SK-N-SH (cell line): ENCODE data around the gene SRSF2. TPM values are rescaled to one million over a fixed set of nuclear protein-coding genes. Genes with fewer than 3 reads are reported as not detected.

Source experiments
- CTCF ChIA-PET: fragments of 300-600, 350-600 bp; formaldehyde crosslinking; extraction: SDS; loops from one replicate; lab custom pipeline; 2021; lab: Yijun Ruan, JAX
- POLR2A ChIA-PET: fragments of 350-600 bp; sonication (Branson Sonifier 250); formaldehyde crosslinking; extraction: SDS; loops from one replicate; lab custom pipeline; 2020; ENCODE audit warnings: antibody characterized with exemption, inconsistent platforms; lab: Yijun Ruan, JAX
- DNase-seq: peaks from one replicate; pipeline ENCODE4 v3.0.0; 2012
- H2AFZ ChIP-seq: fragments of 200-600 bp; sonication (generic); 2 replicates; pipeline ENCODE4 v1.8.1; 2016; ENCODE audit warnings: antibody characterized with exemption, mild to moderate bottlenecking, low read depth
- H3F3A ChIP-seq: fragments of 200-600 bp; sonication (generic); replicated peaks from 2 replicates; pipeline ENCODE3; 2016; ENCODE audit warnings: antibody characterized with exemption, mild to moderate bottlenecking; ENCODE audit not compliant: insufficient read depth
- H3K27ac ChIP-seq, 2 experiments: fragments of 200-500 bp in 1 of 2; fragments of 200-600 bp in 1 of 2; sonication (Bioruptor generic) in 1 of 2; sonication (generic), shearing (Covaris generic) in 1 of 2; 2 replicates each; pipeline versions ENCODE4 v1.5.1 to v1.6.1; 2014 to 2016; ENCODE audit warnings: low read depth in 2 of 2, inconsistent platforms in 1 of 2, low read length in 1 of 2, mild to moderate bottlenecking in 1 of 2, mixed read lengths in 1 of 2
- H3K27me3 ChIP-seq: fragments of 200-600 bp; sonication (generic), shearing (Covaris generic); 2 replicates; pipeline ENCODE4 v1.6.1; 2016; ENCODE audit warnings: mixed run types; ENCODE audit not compliant: insufficient read depth
- H3K36me3 ChIP-seq, 2 experiments: fragments of 200-500 bp in 1 of 2; fragments of 200-600 bp in 1 of 2; sonication (Bioruptor generic) in 1 of 2; sonication (generic) in 1 of 2; replicated peaks in 1 of 2; 2 replicates each; pipeline versions ENCODE3 to v1.5.1; 2014 to 2016; ENCODE audit warnings: low read length in 1 of 2, mild to moderate bottlenecking in 1 of 2; ENCODE audit not compliant: insufficient read depth in 2 of 2, control insufficient read depth in 1 of 2
- H3K4me1 ChIP-seq, 2 experiments: fragments of 200-500 bp in 1 of 2; fragments of 200-600 bp in 1 of 2; sonication (Bioruptor generic) in 1 of 2; sonication (generic), shearing (Covaris generic) in 1 of 2; 2 replicates each; pipeline versions ENCODE4 v1.5.1 to v1.6.1; 2014 to 2016; ENCODE audit warnings: low read depth in 1 of 2, low read length in 1 of 2, mixed run types in 1 of 2; ENCODE audit not compliant: insufficient read depth in 2 of 2, control insufficient read depth in 1 of 2
- H3K4me2 ChIP-seq: fragments of 200-600 bp; sonication (generic), shearing (Covaris generic); 2 replicates; pipeline ENCODE4 v1.6.1; 2017; ENCODE audit warnings: mixed run types
- H3K4me3 ChIP-seq, 2 experiments: fragments of 200-500 bp in 1 of 2; fragments of 200-600 bp in 1 of 2; sonication (Bioruptor generic) in 1 of 2; sonication (generic), shearing (Covaris generic) in 1 of 2; 2 replicates each; pipeline versions ENCODE4 v1.5.1 to v1.8.1; 2014 to 2016; ENCODE audit warnings: low read depth in 2 of 2, inconsistent platforms in 1 of 2, low read length in 1 of 2, mild to moderate bottlenecking in 1 of 2, mixed read lengths in 1 of 2, moderate library complexity in 1 of 2
- H3K79me2 ChIP-seq: fragments of 200-600 bp; sonication (generic); 2 replicates; pipeline ENCODE4 v1.8.1; 2017; ENCODE audit warnings: mild to moderate bottlenecking; ENCODE audit not compliant: insufficient read depth
- H3K9ac ChIP-seq: fragments of 200-600 bp; sonication (generic); 2 replicates; pipeline ENCODE4 v1.6.1; 2017; ENCODE audit warnings: mixed run types
- H3K9me2 ChIP-seq: fragments of 200-600 bp; sonication (generic); 2 replicates; pipeline ENCODE4 v1.6.1; 2017; ENCODE audit warnings: mixed run types
- H3K9me3 ChIP-seq: fragments of 200-600 bp; sonication (generic); 2 replicates; pipeline ENCODE4 v1.6.1; 2017; ENCODE audit warnings: mixed run types, mild to moderate bottlenecking, moderate library complexity
- H4K20me1 ChIP-seq: fragments of 200-600 bp; sonication (generic); 2 replicates; pipeline ENCODE4 v1.6.1; 2017; ENCODE audit warnings: mild to moderate bottlenecking, mixed run types; ENCODE audit not compliant: insufficient read depth
- CHD2 ChIP-seq: fragments of 150-350 bp; IDR thresholded peaks from 2 replicates; pipeline ENCODE4 v1.6.1; 2018; ENCODE audit warnings: low read length; ENCODE audit not compliant: partially characterized antibody
- EP300 ChIP-seq, 2 experiments: IDR thresholded peaks; 2 replicates each; pipeline versions ENCODE4 v1.4.0 to v1.6.1; 2012; ENCODE audit warnings: borderline replicate concordance in 1 of 2, low read depth in 1 of 2, low read length in 1 of 2
- GABPA ChIP-seq: IDR thresholded peaks from 2 replicates; pipeline ENCODE4 v1.4.0; 2012; ENCODE audit warnings: low read depth, mild to moderate bottlenecking
- GATA2 ChIP-seq: sonication (generic); formaldehyde crosslinking; IDR thresholded peaks from 2 replicates; pipeline ENCODE4 v1.5.0; 2020; ENCODE audit warnings: mild to moderate bottlenecking, missing genetic modification reagents
- JUND ChIP-seq: IDR thresholded peaks from 2 replicates; pipeline ENCODE4 v1.4.0; 2012
- MEF2A ChIP-seq: IDR thresholded peaks from 2 replicates; pipeline ENCODE4 v1.4.0; 2012; ENCODE audit warnings: low read depth, borderline replicate concordance
- MXI1 ChIP-seq: IDR thresholded peaks from 2 replicates; pipeline ENCODE4 v1.6.1; 2012; ENCODE audit warnings: mild to moderate bottlenecking, low read depth, low read length, improper control_type of control experiment
- NFIC ChIP-seq: IDR thresholded peaks from 2 replicates; pipeline ENCODE4 v1.4.0; 2012; ENCODE audit warnings: borderline replicate concordance
- POLR2AphosphoS5 ChIP-seq: IDR thresholded peaks from 2 replicates; pipeline ENCODE4 v1.6.1; 2012; ENCODE audit warnings: low read depth, low read length
- RCOR1 ChIP-seq: fragments of 150-350 bp; IDR thresholded peaks from 2 replicates; pipeline ENCODE4 v1.6.1; 2017; ENCODE audit warnings: antibody characterized with exemption, low read length
- REST ChIP-seq: IDR thresholded peaks from 2 replicates; pipeline ENCODE4 v1.6.1; 2012; ENCODE audit warnings: mild to moderate bottlenecking, low read depth, low read length, moderate library complexity
- SIN3A ChIP-seq: IDR thresholded peaks from 2 replicates; pipeline ENCODE4 v1.6.1; 2012; ENCODE audit warnings: low read depth, mild to moderate bottlenecking, low read length, moderate library complexity, borderline replicate concordance
- SMC3 ChIP-seq: IDR thresholded peaks from 2 replicates; pipeline ENCODE4 v1.6.1; 2012; ENCODE audit warnings: low read depth, low read length, improper control_type of control experiment
- TCF12 ChIP-seq: IDR thresholded peaks from 2 replicates; pipeline ENCODE4 v1.4.0; 2012
- USF1 ChIP-seq: IDR thresholded peaks from 2 replicates; pipeline ENCODE4 v1.4.0; 2012; ENCODE audit warnings: low read depth, borderline replicate concordance
- YY1 ChIP-seq: IDR thresholded peaks from 2 replicates; pipeline ENCODE4 v1.4.0; 2012; ENCODE audit warnings: low read depth, mild to moderate bottlenecking
- WGBS: methylation state at CpG from one replicate; pipeline ENCODE4 v1.1.6; 2017; ENCODE audit warnings: low lambda C conversion rate; 5-methylcytosine and 5-hydroxymethylcytosine counted together
- polyA plus RNA-seq, 3 experiments: library from polyadenylated mRNA; depleted of rRNA; stranded (reverse); fragments of >200 nt; gene quantifications; 2 replicates each; pipeline ENCODE4 v1.2.3, GENCODE V29; 2012
- TF ChIP-seq, protein P1 (sequence below): fragments of 150-350 bp; IDR thresholded peaks from 2 replicates; pipeline ENCODE4 v1.6.1; 2016; ENCODE audit warnings: mild to moderate bottlenecking, low read depth, low read length
- TF ChIP-seq, protein P2 (sequence below): fragments of 200-600 bp; sonication (generic); IDR thresholded peaks from 2 replicates; pipeline ENCODE4 v1.6.1; 2017; ENCODE audit warnings: antibody characterized with exemption, mild to moderate bottlenecking, moderate library complexity
- TF ChIP-seq, protein P3 (sequence below): IDR thresholded peaks from 2 replicates; pipeline ENCODE4 v1.4.0; 2012; ENCODE audit warnings: low read depth, borderline replicate concordance
- TF ChIP-seq, protein P4 (sequence below): IDR thresholded peaks from 2 replicates; pipeline ENCODE4; 2012

Gene SRSF2
- polyA plus RNA-seq, 1 of the 3 experiments (the other 2 are of a cell fraction): 211 TPM

- Histone ChIP-seq H3K9me2 (no peaks in the 10 kb centered on the region), H3F3A (peaks cover 50% of the 10 kb centered on the region), H3K9me3 (no peaks in the 10 kb centered on the region), H3K27me3 (no peaks in the 10 kb centered on the region), H3K9ac (peak overlapping the region; percentile 66), H3K4me2 (peak overlapping the region; percentile 62), H4K20me1 (peaks cover 17% of the 10 kb centered on the region), H3K27ac (peak overlapping the region; percentile 53 to 97; a peak in 3 of 4 replicates), H2AFZ (no peak overlapping the region), H3K4me1 (peaks cover 4 to 30% of the 10 kb centered on the region in 2 experiments), H3K36me3 (peaks cover 52 to 71% of the 10 kb centered on the region in 2 experiments), H3K4me3 (peak overlapping the region in 1 of 2 experiments; percentile 2; a peak in 1 of 4 replicates), H3K79me2 (peaks cover 56% of the 10 kb centered on the region)
- CTCF ChIA-PET: interaction anchor here (1.0 to 14.3 kb wide), 12 partner anchors 9 to 209 kb away, joined by 3 to 255 read pairs (median 22); partner anchors contain the start of genes JMJD6 and METTL23
- 63% methylated on average over 12 of the region's 13 CpGs for WGBS
- no peak for DNase-seq
- POLR2A ChIA-PET: interaction anchor here (0.8 to 1.0 kb wide), 2 partner anchors 10 to 13 kb away, joined by 3 to 5 read pairs; partner anchors contain the start of gene JMJD6
- peak; percentile 71; the same call in 1 of the 2 replicates for TF ChIP-seq TCF12
- no peak for TF ChIP-seq EP300 (IDR thresholded peaks at IDR 0.05; ENCODE audit: borderline replicate concordance in 1 of 2, low read depth in 1 of 2, low read length in 1 of 2)
- TF ChIP-seq NFIC: no peak
- TF ChIP-seq, protein P1, sequence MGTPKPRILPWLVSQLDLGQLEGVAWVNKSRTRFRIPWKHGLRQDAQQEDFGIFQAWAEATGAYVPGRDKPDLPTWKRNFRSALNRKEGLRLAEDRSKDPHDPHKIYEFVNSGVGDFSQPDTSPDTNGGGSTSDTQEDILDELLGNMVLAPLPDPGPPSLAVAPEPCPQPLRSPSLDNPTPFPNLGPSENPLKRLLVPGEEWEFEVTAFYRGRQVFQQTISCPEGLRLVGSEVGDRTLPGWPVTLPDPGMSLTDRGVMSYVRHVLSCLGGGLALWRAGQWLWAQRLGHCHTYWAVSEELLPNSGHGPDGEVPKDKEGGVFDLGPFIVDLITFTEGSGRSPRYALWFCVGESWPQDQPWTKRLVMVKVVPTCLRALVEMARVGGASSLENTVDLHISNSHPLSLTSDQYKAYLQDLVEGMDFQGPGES: no peak
- peak; percentile 57; the same call in 1 of the 2 replicates for TF ChIP-seq POLR2AphosphoS5
- no peak for TF ChIP-seq JUND
- TF ChIP-seq USF1: no peak
- TF ChIP-seq, protein P2, sequence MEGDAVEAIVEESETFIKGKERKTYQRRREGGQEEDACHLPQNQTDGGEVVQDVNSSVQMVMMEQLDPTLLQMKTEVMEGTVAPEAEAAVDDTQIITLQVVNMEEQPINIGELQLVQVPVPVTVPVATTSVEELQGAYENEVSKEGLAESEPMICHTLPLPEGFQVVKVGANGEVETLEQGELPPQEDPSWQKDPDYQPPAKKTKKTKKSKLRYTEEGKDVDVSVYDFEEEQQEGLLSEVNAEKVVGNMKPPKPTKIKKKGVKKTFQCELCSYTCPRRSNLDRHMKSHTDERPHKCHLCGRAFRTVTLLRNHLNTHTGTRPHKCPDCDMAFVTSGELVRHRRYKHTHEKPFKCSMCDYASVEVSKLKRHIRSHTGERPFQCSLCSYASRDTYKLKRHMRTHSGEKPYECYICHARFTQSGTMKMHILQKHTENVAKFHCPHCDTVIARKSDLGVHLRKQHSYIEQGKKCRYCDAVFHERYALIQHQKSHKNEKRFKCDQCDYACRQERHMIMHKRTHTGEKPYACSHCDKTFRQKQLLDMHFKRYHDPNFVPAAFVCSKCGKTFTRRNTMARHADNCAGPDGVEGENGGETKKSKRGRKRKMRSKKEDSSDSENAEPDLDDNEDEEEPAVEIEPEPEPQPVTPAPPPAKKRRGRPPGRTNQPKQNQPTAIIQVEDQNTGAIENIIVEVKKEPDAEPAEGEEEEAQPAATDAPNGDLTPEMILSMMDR: no peak
- TF ChIP-seq RCOR1: no peak
- TF ChIP-seq GABPA: peak; percentile 46
- no peak for TF ChIP-seq SMC3
- TF ChIP-seq MXI1: no peak
- TF ChIP-seq, protein P3, sequence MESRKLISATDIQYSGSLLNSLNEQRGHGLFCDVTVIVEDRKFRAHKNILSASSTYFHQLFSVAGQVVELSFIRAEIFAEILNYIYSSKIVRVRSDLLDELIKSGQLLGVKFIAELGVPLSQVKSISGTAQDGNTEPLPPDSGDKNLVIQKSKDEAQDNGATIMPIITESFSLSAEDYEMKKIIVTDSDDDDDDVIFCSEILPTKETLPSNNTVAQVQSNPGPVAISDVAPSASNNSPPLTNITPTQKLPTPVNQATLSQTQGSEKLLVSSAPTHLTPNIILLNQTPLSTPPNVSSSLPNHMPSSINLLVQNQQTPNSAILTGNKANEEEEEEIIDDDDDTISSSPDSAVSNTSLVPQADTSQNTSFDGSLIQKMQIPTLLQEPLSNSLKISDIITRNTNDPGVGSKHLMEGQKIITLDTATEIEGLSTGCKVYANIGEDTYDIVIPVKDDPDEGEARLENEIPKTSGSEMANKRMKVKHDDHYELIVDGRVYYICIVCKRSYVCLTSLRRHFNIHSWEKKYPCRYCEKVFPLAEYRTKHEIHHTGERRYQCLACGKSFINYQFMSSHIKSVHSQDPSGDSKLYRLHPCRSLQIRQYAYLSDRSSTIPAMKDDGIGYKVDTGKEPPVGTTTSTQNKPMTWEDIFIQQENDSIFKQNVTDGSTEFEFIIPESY: no peak
- TF ChIP-seq SIN3A: no peak
- TF ChIP-seq, protein P4, sequence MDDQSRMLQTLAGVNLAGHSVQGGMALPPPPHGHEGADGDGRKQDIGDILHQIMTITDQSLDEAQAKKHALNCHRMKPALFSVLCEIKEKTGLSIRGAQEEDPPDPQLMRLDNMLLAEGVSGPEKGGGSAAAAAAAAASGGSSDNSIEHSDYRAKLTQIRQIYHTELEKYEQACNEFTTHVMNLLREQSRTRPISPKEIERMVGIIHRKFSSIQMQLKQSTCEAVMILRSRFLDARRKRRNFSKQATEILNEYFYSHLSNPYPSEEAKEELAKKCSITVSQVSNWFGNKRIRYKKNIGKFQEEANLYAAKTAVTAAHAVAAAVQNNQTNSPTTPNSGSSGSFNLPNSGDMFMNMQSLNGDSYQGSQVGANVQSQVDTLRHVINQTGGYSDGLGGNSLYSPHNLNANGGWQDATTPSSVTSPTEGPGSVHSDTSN: peak; percentile 52
- TF ChIP-seq GATA2 (CRISPR knock-in tag): no peak
- TF ChIP-seq CHD2: no peak
- no peak for TF ChIP-seq YY1
- no peak for TF ChIP-seq MEF2A
- no peak for TF ChIP-seq REST
Observed at GRCh38 chr17:76716146-76716838, 20.8 kb downstream of the SRSF2 start.
